Peyer's patch (tissue), 4 donors: ENCODE measurements around the gene SBF2. TPM values are rescaled to one million over a fixed set of nuclear protein-coding genes. Genes with fewer than 3 reads are reported as not detected.

Experiments
- small RNA-seq, 2 donors: library from RNA; depleted of rRNA; stranded (forward); fragments of <200 nt; gene quantifications; one replicate each; pipeline ENCODE3, GENCODE V24; 2016
- total RNA-seq, 4 donors: library from RNA; depleted of rRNA; stranded (reverse); fragments of >200 nt; gene quantifications; one replicate each; pipeline ENCODE4 v1.1.0, GENCODE V29; 2016

The SBF2 gene
- total RNA-seq, 4 donors from 2014 or later, result 52.7 to 70.1 (median 56.7) TPM

Small RNAs within 50 kb of the gene (small RNA-seq; reads per million reads assigned to genes)
- gene AC080023.2, result 0 reads per million in 2 donors
- 0 reads per million in 2 donors for gene RNU7-28P

Other genes starting within 250 kb of the SBF2 start
- 100 to 1,000 TPM in 2 of 4 donors, 10 to 100 TPM in 2; 75.5 to 323 (median 106) TPM for gene ADM, start 10.9 kb upstream of the SBF2 start, total RNA-seq
- gene AMPD3, start 161.0 kb upstream of the SBF2 start, total RNA-seq, result 10 to 100 TPM; 12.4 to 28.9 (median 17.6) TPM
- gene RNF141, start 247.0 kb upstream of the SBF2 start, total RNA-seq, result 10 to 100 TPM; 28.1 to 35.1 (median 33.5) TPM